EH (cell line): Measurements from ENCODE around the gene GFAP.
A peak's percentile ranks its signal among the peaks of the same experiment; 100 is the strongest.

Experiments
- DNase-seq: peaks from one replicate; pipeline ENCODE4 v3.0.0-alpha.2; 2015; ENCODE audit warnings: low read depth

Gene GFAP

GRCh38 chr17:44900894-44901293, 14.4 kb downstream of the GFAP start:
- peak; percentile 82 for DNase-seq

- DNase-seq, result peak; percentile 89
Measured at GRCh38 chr17:44899074-44899782, 16.1 kb downstream of the GFAP start, which contains the start of gene EFTUD2. EFTUD2 (minus strand) TSS chr17:44899445; CDS start chr17:44894521, 4,924 bp downstream.

DNA sequence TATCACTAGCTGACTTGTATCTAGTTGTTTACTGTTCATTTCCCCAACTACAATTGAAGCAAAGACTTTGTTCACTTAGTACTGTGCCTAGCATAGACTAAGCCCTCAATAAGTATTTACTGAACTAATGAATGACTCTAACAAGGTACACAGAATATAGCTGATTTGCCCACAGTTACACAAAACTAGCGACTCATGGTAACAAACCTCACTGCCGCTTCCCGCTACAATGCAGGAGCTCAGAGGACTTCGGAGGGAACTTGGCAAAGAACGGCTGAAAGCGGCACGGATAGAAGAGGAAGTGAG, 16.6 kb downstream of the GFAP start:
- DNase-seq, result peak; percentile 62

- DNase-seq, result no peak
Measured at GRCh38 chr17:44894642-44895041, 20.7 kb downstream of the GFAP start.

- DNase-seq, result no peak
Measured at GRCh38 chr17:44892250-44892649, 23.1 kb downstream of the GFAP start.

DNA sequence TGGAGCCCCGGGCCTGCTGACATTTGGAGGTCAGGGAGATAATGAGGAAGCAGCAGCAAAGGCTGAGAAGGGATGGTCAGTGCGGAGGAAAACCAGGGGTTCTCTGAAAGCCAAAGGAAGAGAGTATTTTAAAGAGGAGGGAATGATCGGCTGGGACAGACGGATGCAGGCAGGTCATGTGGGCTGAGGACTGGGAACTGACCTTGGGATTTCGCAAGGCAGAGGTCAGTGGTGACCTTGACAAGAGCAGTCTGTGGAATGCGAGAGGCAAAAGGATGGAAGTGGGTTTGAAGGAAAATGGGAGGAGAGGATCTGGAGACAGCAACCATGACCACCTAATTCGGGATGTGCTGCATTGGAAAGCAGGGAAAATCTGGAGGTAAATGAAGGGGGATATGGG, 26.3 kb downstream of the GFAP start:
- no peak for DNase-seq

DNA sequence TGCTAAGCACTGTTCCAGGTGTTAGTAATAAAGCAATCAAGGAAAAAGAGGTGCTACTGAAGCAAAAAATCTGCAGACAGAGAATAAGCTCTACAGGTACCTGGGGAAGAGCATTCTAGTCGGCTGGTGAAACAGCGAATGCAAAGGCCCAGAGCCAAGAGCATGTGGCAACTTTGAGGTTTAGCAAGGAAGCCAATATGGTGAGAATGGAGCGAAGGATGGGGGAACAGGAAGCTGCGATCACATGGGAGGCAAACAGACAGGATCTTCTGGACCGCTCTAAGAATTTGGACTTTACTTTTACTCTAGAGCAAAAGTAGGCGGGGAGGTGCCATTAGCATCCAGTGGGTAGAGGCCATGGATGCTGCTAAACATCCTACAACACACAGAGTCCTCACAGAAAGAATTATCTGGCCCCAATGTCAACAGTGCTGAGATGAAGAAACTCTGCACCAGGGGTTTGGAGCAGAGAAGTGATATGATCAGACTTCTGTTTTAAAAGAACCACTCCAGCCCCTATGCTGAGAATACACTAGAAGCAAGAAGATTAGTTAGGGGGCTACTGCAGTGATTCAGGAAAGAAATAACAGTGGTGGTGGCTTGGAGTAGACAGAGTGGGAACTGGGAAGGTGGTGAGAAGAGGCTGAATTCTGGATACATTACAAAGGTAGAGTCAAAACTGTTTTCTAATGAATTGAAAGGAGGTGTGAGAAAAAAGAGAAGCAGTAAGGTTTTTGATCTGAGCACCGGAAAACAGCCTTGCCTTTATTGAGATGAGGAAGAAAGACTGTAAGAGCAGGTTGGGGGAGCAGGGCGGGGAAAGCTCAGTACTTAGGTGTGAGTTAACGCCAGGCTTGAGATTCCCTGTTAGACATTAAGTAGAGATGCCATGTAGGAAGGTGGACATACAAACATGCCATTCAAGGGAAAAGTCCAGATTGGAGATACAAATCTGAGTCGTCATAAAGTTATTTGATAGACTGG, 27.0 kb downstream of the GFAP start:
- DNase-seq, result no peak

DNA sequence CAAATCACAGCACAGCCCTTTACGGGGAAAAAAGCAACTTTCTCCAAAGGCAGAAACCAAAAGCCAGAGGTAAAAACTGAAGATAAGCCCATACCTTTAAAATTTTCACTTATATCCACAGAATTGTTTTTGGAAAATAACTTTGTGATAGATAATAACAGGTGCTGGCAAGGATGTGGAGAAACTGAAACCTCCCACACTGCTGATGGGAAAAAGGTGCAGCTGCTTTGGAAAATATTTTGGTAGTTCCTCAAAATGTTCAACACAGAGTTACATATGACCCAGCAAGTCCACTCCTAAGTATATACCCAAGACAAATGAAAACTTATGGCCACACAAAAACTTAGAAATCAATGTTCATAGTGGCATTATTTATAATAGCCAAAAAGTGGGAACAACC, 28.3 kb downstream of the GFAP start:
- DNase-seq, result no peak

- DNase-seq, result no peak
Measured at GRCh38 chr17:44884941-44885340, 30.4 kb downstream of the GFAP start.

GRCh38 chr17:44881145-44881544, 34.2 kb downstream of the GFAP start:
- DNase-seq, result no peak

- no peak for DNase-seq
Measured at GRCh38 chr17:44880062-44880461, 35.2 kb downstream of the GFAP start.

DNA sequence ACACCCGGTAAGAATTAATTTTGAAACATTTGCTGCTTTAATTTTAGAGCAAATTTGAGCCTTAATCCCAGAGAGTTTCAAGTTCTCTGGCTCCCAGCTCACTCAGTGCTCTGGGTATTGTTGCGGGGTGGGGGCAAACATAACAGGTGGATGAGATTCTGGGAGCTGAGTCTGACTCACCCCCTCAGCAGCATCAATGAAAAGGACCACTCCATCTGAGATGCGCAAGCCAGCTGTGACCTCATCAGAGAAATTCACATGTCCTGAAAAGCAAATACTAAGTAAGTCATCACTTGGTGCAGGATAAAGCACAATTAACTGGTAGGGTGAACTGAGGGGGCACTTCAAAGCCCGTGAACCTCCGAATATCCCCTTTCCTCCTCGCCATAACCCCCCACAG, 35.9 kb downstream of the GFAP start:
- DNase-seq, result no peak

DNA sequence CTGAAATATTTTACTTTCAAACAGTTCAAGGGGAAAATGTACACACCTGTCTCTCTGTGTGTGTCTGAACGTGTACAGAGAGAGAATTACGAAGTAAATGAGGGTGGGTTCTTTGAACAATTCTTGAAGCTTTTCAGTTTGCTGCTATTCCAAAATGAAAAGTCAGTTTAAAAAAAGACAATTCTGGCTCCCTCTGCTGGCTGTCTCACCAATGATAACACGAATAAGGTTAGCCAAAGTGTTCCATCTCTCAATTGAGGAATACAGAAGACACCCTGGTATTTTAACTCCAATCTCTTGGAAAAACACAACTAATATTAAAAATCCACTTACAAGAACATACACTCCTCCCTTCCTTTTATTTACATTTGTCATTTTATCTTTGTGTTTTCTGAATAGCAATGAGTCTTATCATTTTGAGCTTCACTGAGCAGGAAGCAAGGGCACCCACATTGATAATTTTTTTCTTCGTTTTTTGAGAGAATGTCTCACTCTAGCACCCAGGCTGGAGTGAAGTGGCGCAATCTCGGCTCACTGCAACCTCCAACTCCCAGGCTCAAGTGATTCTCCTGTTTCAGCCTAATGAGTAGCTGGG, 36.6 kb downstream of the GFAP start:
- peak; percentile 63 for DNase-seq

- no peak for DNase-seq
Measured at GRCh38 chr17:44877121-44877520, 38.2 kb downstream of the GFAP start.

DNA sequence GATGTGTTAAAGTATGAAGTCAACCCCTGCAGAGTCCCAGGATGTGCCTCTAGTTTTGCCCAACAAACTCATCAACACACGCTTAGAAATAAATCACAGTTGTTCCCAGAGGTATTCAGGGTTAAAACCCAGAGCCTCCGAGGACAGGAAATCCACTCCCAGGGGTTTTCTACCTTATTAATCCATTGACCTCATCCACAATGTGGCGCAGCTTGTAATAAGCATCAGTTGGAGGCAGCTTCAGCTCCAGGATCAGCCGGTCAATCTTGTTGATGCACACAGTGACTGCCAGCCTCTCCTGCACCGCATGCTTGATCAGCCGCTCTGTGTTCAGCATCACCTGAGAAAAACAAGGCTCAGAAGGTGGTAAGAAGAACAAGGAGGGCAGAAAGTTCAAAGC, 39.5 kb downstream of the GFAP start:
- no peak for DNase-seq

- DNase-seq, result no peak
Measured at GRCh38 chr17:44872131-44872768, 43.0 kb downstream of the GFAP start.

GRCh38 chr17:44871556-44871955, 43.7 kb downstream of the GFAP start:
- no peak for DNase-seq

GRCh38 chr17:44867841-44868240, 47.5 kb downstream of the GFAP start:
- DNase-seq, result peak; percentile 65

GRCh38 chr17:44865931-44866330, 49.4 kb downstream of the GFAP start:
- DNase-seq, result peak; percentile 89

DNA sequence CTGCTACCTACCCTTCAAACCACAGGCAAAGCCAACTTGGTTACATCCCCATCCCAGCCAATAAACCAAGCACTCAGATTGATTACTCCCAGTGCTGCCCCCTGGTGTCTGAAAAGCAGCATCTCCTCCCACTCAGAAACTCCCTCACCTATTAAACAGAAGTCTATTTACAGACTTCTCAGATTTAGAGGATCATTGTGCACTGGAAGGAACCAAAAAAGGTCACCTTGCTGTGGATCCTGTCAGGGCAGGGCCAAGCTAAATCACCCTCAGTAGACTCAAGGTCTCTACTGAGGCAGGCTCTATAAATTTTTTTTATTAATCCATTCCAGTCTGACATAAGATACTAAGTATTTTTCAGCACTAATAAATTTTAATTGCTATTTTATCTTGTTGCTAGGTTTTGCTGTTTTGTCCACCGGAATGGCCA, 50.1 kb downstream of the GFAP start:
- peak; percentile 81 for DNase-seq

- DNase-seq, result no peak
Measured at GRCh38 chr17:44864831-44865230, 50.5 kb downstream of the GFAP start.
